H1 (cell line): Measurements from ENCODE around the gene FN3KRP. TPM values are rescaled to one million over a fixed set of nuclear protein-coding genes. Genes with fewer than 3 reads are reported as not detected.

ENCODE experiments used
- CTCF ChIA-PET: fragments of 300-600 bp; sonication (Branson Sonifier 250); formaldehyde crosslinking; loops from one replicate; lab custom pipeline; 2021; ENCODE audit not compliant: partially characterized antibody; lab: Charles Lee
- POLR2A ChIA-PET: fragments of 300-600 bp; sonication (Branson Sonifier 250); formaldehyde crosslinking; loops from one replicate; lab custom pipeline; 2021; ENCODE audit warnings: inconsistent platforms; ENCODE audit not compliant: partially characterized antibody; lab: Charles Lee
- DNase-seq, 2 experiments: peaks; one replicate each; pipeline versions ENCODE4 v3.0.0 to v3.0.0-alpha.2; 2010 to 2022; ENCODE audit warnings: low spot score in 2 of 2, low read depth in 1 of 2, mixed read lengths in 1 of 2
- FAIRE-seq: peaks from 2 replicates; lab custom pipeline; 2011; peaks lifted over from hg19 to GRCh38; lab: Jason Lieb, UNC
- H2AFZ ChIP-seq: 2 replicates; pipeline ENCODE4 v1.8.1; 2012; ENCODE audit warnings: low read length, inconsistent platforms
- H2AK5ac ChIP-seq: 2 replicates; pipeline ENCODE4 v1.6.1; 2013; ENCODE audit warnings: low read depth, low read length
- H2BK120ac ChIP-seq: replicated peaks from 2 replicates; pipeline ENCODE3; 2013; ENCODE audit warnings: low read depth, low read length, inconsistent platforms
- H2BK12ac ChIP-seq: 2 replicates; pipeline ENCODE4 v1.6.1; 2013; ENCODE audit warnings: low read depth, low read length
- H2BK15ac ChIP-seq: 2 replicates; pipeline ENCODE4 v1.6.1; 2013; ENCODE audit warnings: low read length
- H2BK20ac ChIP-seq: 2 replicates; pipeline ENCODE4 v1.6.1; 2013; ENCODE audit warnings: low read length
- H2BK5ac ChIP-seq: 2 replicates; pipeline ENCODE4 v1.6.1; 2013; ENCODE audit warnings: low read depth, low read length
- H3K14ac ChIP-seq: 2 replicates; pipeline ENCODE4 v1.6.1; 2013; ENCODE audit warnings: inconsistent platforms; ENCODE audit not compliant: insufficient read length
- H3K18ac ChIP-seq: 2 replicates; pipeline ENCODE4 v1.6.1; 2013; ENCODE audit warnings: low read length; ENCODE audit errors: extremely low read depth
- H3K23ac ChIP-seq: 2 replicates; pipeline ENCODE4 v1.6.1; 2013; ENCODE audit warnings: inconsistent platforms; ENCODE audit not compliant: insufficient read length
- H3K23me2 ChIP-seq: 2 replicates; pipeline ENCODE4 v1.6.1; 2013; ENCODE audit warnings: low read depth, low read length
- H3K27ac ChIP-seq: 2 replicates; pipeline ENCODE4 v1.6.1; 2011; ENCODE audit warnings: low read depth, low read length, inconsistent platforms
- H3K27me3 ChIP-seq, 4 experiments: replicated peaks in 1 of 4; 1 replicate in 1 of 4; 2 replicates in 3 of 4; pipeline versions ENCODE4 v1.6.1 to v1.8.1; 2011 to 2013; ENCODE audit warnings: low read length in 3 of 4, mild to moderate bottlenecking in 3 of 4, inconsistent platforms in 2 of 4, mixed read lengths in 2 of 4, moderate library complexity in 1 of 4; ENCODE audit not compliant: control insufficient read depth in 3 of 4, insufficient read depth in 3 of 4; ENCODE audit errors: extremely low read depth in 1 of 4
- H3K36me3 ChIP-seq, 4 experiments: 2 replicates each; pipeline versions ENCODE4 v1.6.1 to v1.8.1; 2011 to 2013; ENCODE audit warnings: mild to moderate bottlenecking in 4 of 4, low read length in 3 of 4, moderate library complexity in 2 of 4, control low read depth in 1 of 4, inconsistent platforms in 1 of 4; ENCODE audit not compliant: insufficient read depth in 4 of 4, control insufficient read depth in 2 of 4
- H3K4ac ChIP-seq: replicated peaks from 2 replicates; pipeline ENCODE3; 2013; ENCODE audit warnings: low read length, low read depth, mixed read lengths, inconsistent platforms; ENCODE audit not compliant: insufficient read length
- H3K4me1 ChIP-seq, 4 experiments: replicated peaks in 1 of 4; 1 replicate in 1 of 4; 2 replicates in 3 of 4; pipeline versions ENCODE4 v1.6.1 to v1.8.1; 2011 to 2013; ENCODE audit warnings: low read length in 3 of 4, inconsistent platforms in 2 of 4, mixed read lengths in 1 of 4; ENCODE audit not compliant: insufficient read depth in 4 of 4, control insufficient read depth in 3 of 4
- H3K4me2 ChIP-seq, 2 experiments: 2 replicates each; pipeline versions ENCODE4 v1.6.1 to v1.8.1; 2011 to 2013; ENCODE audit warnings: low read depth in 2 of 2, low read length in 2 of 2, control low read depth in 1 of 2, inconsistent platforms in 1 of 2, mild to moderate bottlenecking in 1 of 2; ENCODE audit not compliant: insufficient read depth in 1 of 2
- H3K4me3 ChIP-seq, 4 experiments: fragments of 200-600, 300-600 bp in 1 of 4; sonication (generic), shearing (Covaris generic), sonication (Bioruptor Twin) in 1 of 4; 2 replicates each; pipeline versions ENCODE4 v1.5.1 to v1.8.1; 2011 to 2016; ENCODE audit warnings: low read length in 4 of 4, low read depth in 3 of 4, control low read depth in 2 of 4, inconsistent platforms in 2 of 4, mild to moderate bottlenecking in 2 of 4, mixed read lengths in 1 of 4, moderate library complexity in 1 of 4; ENCODE audit not compliant: insufficient read depth in 2 of 4; ENCODE audit errors: extremely low read depth in 1 of 4
- H3K56ac ChIP-seq: replicated peaks from 2 replicates; pipeline ENCODE3; 2013; ENCODE audit warnings: low read depth, mild to moderate bottlenecking, mixed read lengths, low read length, inconsistent platforms; ENCODE audit not compliant: insufficient read length
- H3K79me1 ChIP-seq: 2 replicates; pipeline ENCODE4 v1.6.1; 2013; ENCODE audit warnings: low read depth, low read length, control low read depth
- H3K79me2 ChIP-seq, 2 experiments: 2 replicates each; pipeline versions ENCODE4 v1.6.1 to v1.8.1; 2012 to 2013; ENCODE audit warnings: low read length in 2 of 2, mild to moderate bottlenecking in 2 of 2, inconsistent platforms in 1 of 2; ENCODE audit not compliant: insufficient read depth in 2 of 2, control insufficient read depth in 1 of 2
- H3K9ac ChIP-seq, 4 experiments: replicated peaks in 1 of 4; 1 replicate in 1 of 4; 2 replicates in 3 of 4; pipeline versions ENCODE4 v1.6.1 to v1.8.1; 2011 to 2013; ENCODE audit warnings: low read depth in 3 of 4, low read length in 3 of 4, control low read depth in 2 of 4, mild to moderate bottlenecking in 2 of 4, moderate library complexity in 2 of 4, inconsistent platforms in 1 of 4; ENCODE audit errors: extremely low read depth in 1 of 4
- H3K9me3 ChIP-seq, 2 experiments: 2 replicates each; pipeline versions ENCODE4 v1.6.1 to v1.8.1; 2012 to 2013; ENCODE audit warnings: mild to moderate bottlenecking in 2 of 2, moderate library complexity in 2 of 2, control low read depth in 1 of 2, inconsistent platforms in 1 of 2, low read depth in 1 of 2, low read length in 1 of 2, mixed read lengths in 1 of 2; ENCODE audit not compliant: insufficient read depth in 2 of 2
- H4K20me1 ChIP-seq, 2 experiments: replicated peaks in 1 of 2; 2 replicates each; pipeline versions ENCODE3 to v1.8.1; 2011 to 2013; ENCODE audit warnings: inconsistent platforms in 2 of 2, low read length in 2 of 2, mild to moderate bottlenecking in 1 of 2; ENCODE audit not compliant: insufficient read depth in 2 of 2, control insufficient read depth in 1 of 2
- H4K5ac ChIP-seq: 2 replicates; pipeline ENCODE4 v1.6.1; 2013; ENCODE audit warnings: low read length, low read depth, mixed read lengths, inconsistent platforms; ENCODE audit not compliant: insufficient read length
- H4K8ac ChIP-seq: 2 replicates; pipeline ENCODE4 v1.8.0; 2013; ENCODE audit warnings: mild to moderate bottlenecking, moderate library complexity, low read length, inconsistent platforms; ENCODE audit not compliant: insufficient read depth; ENCODE audit errors: extremely low read depth
- H4K91ac ChIP-seq: replicated peaks from 2 replicates; pipeline ENCODE3; 2013; ENCODE audit warnings: low read length, mixed read lengths, inconsistent platforms; ENCODE audit not compliant: insufficient read length
- EGR1 ChIP-seq: IDR thresholded peaks from 2 replicates; pipeline ENCODE4 v1.6.1; 2011; ENCODE audit warnings: low read depth, low read length, borderline replicate concordance
- GTF2F1 ChIP-seq: IDR thresholded peaks from 2 replicates; pipeline ENCODE4 v1.6.1; 2012; ENCODE audit warnings: low read depth, low read length, improper control_type of control experiment, borderline replicate concordance
- JUN ChIP-seq: IDR thresholded peaks from 2 replicates; pipeline ENCODE4 v1.6.1; 2011; ENCODE audit warnings: low read depth, mild to moderate bottlenecking, improper control_type of control experiment, low read length
- NANOG ChIP-seq: IDR thresholded peaks from 2 replicates; pipeline ENCODE4 v1.6.1; 2011; ENCODE audit warnings: low read length, low read depth, mild to moderate bottlenecking, inconsistent platforms; ENCODE audit not compliant: insufficient read depth, poor library complexity, severe bottlenecking
- WGBS, 2 experiments: shearing (Covaris generic) in 1 of 2; methylation state at CpG; one replicate each; pipeline versions ENCODE4 v1.1.6 to v1.1.7; 2013 to 2015; ENCODE audit warnings: low lambda C conversion rate in 2 of 2, mixed read lengths in 2 of 2, inconsistent platforms in 1 of 2, low coverage in 1 of 2, missing lambda C conversion rate in 1 of 2; ENCODE audit not compliant: insufficient replicate concordance in 2 of 2, insufficient coverage in 1 of 2, insufficient read length in 1 of 2; ENCODE audit errors: extremely low coverage in 1 of 2, missing lambda C conversion rate in 1 of 2; 5-methylcytosine and 5-hydroxymethylcytosine counted together
- polyA plus RNA-seq, 7 experiments: library from polyadenylated mRNA; depleted of rRNA in 3 of 7; stranded (reverse) in 5 of 7; unstranded in 2 of 7; fragments of >200 nt in 5 of 7; fragments of 200-250 nt in 2 of 7; gene quantifications; 1 replicate in 5 of 7; 2 replicates in 1 of 7; 4 replicates in 1 of 7; pipeline versions ENCODE4 v1.2.1 to v1.2.3, GENCODE V29; 2011 to 2013; ENCODE audit warnings: missing spikeins in 2 of 7, mixed read lengths in 2 of 7
- total RNA-seq: library from RNA; stranded (reverse); fragmentation: NEBNext Ultra II Directional; extraction: Animal tissue kit (Norgen Biotek cat#: 25700); gene quantifications from 2 replicates; pipeline ENCODE4 v1.2.1, GENCODE V29; 2021
- TF ChIP-seq, protein P1 (sequence below): IDR thresholded peaks from 2 replicates; pipeline ENCODE4 v1.6.1; 2011; ENCODE audit warnings: low read depth, mild to moderate bottlenecking, low read length; ENCODE audit not compliant: insufficient read depth
- TF ChIP-seq, protein P2 (sequence below), 3 experiments: IDR thresholded peaks; 1 replicate in 2 of 3; 2 replicates in 1 of 3; pipeline versions ENCODE4 v1.5.1 to v1.6.1; 2011; ENCODE audit warnings: low read length in 3 of 3, mild to moderate bottlenecking in 3 of 3, inconsistent platforms in 2 of 3, low read depth in 1 of 3, moderate library complexity in 1 of 3; ENCODE audit not compliant: insufficient read depth in 1 of 3; ENCODE audit errors: control extremely low read depth in 1 of 3

The FN3KRP gene
- total and polyA plus RNA-seq, 2 of the 8 experiments (the other 6 are each of a cell fraction or from before 2014, with no cell fraction given), result 18.1 to 21.4 TPM

DNA sequence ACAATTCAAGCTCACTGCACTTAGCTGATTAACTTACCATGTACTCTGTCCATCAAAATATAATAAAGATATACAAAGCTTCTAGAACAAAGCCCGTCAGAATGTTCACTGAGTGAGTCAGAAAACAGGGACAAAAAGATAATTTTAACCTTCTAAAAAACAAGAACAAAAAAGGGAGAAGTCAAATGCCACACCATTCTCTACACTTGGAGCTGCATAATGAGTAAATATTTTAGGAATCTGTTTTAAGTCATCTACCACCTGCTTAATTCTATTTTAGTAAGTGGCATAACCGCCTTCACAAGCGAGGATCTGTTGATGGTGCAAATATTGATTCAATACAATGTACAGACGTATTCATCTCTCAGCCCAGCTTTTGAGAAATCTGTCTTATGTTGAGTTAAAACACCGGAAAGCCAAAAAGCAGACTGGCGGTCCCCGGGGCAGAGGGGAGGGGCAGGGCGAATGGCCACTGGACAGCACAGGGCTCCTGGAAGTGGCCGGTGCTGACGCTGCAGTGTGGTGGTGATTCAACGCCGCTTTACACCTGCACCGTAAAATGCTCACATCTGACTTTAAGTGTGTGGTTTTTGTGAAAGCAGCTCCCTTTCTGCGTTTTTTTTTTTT, 38.1 kb upstream of the FN3KRP start:
- no peak for FAIRE-seq
- Histone ChIP-seq H3K27me3 (no peaks in the 10 kb centered on the region), H3K4ac (no peak overlapping the region), H2AK5ac (no peak overlapping the region), H3K4me2 (no peak overlapping the region), H2BK12ac (no peak overlapping the region), H2AFZ (no peak overlapping the region), H3K23me2 (no peaks in the 10 kb centered on the region), H2BK5ac (no peak overlapping the region), H4K20me1 (peaks cover 0 to 2% of the 10 kb centered on the region in 2 experiments), H3K79me1 (no peaks in the 10 kb centered on the region), H3K14ac (no peak overlapping the region), H4K8ac (no peak overlapping the region), H2BK15ac (no peak overlapping the region), H4K5ac (no peak overlapping the region), H3K18ac (no peak overlapping the region), H3K27ac (no peak overlapping the region), H3K4me3 (no peak overlapping the region), H3K4me1 (no peaks in the 10 kb centered on the region), H2BK120ac (no peak overlapping the region), H2BK20ac (no peak overlapping the region), H3K79me2 (no peaks in the 10 kb centered on the region), H3K9me3 (peaks cover 2% of the 10 kb centered on the region in 2 experiments; a peak in 2 of 4 replicates), H4K91ac (no peak overlapping the region), H3K9ac (no peak overlapping the region), H3K23ac (no peak overlapping the region), H3K36me3 (no peaks in the 10 kb centered on the region), H3K56ac (no peak overlapping the region)
- CTCF ChIA-PET, result interaction anchor here (0.6 to 6.5 kb wide), 16 partner anchors 10 to 327 kb away, joined by 3 to 50 read pairs (median 5); no protein-coding TSS in a partner anchor
- TF ChIP-seq EGR1 (no peak), GTF2F1 (no peak), JUN (no peak), NANOG (no peak)
- TF ChIP-seq, protein P1, sequence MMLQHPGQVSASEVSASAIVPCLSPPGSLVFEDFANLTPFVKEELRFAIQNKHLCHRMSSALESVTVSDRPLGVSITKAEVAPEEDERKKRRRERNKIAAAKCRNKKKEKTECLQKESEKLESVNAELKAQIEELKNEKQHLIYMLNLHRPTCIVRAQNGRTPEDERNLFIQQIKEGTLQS, result no peak
- TF ChIP-seq, protein P2, sequence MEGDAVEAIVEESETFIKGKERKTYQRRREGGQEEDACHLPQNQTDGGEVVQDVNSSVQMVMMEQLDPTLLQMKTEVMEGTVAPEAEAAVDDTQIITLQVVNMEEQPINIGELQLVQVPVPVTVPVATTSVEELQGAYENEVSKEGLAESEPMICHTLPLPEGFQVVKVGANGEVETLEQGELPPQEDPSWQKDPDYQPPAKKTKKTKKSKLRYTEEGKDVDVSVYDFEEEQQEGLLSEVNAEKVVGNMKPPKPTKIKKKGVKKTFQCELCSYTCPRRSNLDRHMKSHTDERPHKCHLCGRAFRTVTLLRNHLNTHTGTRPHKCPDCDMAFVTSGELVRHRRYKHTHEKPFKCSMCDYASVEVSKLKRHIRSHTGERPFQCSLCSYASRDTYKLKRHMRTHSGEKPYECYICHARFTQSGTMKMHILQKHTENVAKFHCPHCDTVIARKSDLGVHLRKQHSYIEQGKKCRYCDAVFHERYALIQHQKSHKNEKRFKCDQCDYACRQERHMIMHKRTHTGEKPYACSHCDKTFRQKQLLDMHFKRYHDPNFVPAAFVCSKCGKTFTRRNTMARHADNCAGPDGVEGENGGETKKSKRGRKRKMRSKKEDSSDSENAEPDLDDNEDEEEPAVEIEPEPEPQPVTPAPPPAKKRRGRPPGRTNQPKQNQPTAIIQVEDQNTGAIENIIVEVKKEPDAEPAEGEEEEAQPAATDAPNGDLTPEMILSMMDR (IDR thresholded peaks at IDR 0.05; ENCODE audit: control extremely low read depth in 1 of 3, insufficient read depth in 1 of 3, low read depth in 1 of 3, low read length in 3 of 3), result no peak
- POLR2A ChIA-PET, result interaction anchor here (0.6 to 1.6 kb wide), 4 partner anchors 10 to 39 kb away, joined by 3 to 4 read pairs (median 3); partner anchors contain the start of gene FN3KRP
- DNase-seq, result no peak
- 94% methylated on average over 13 of the region's 14 CpGs; no CpG with 5 or more reads in 1 of the 2 experiments for WGBS, 2 experiments
